Progenitor cell of endocrine pancreas (in vitro differentiated cells): ENCODE results near the gene SYCE1L. TPM values are rescaled to one million over a fixed set of nuclear protein-coding genes. Genes with fewer than 3 reads are reported as not detected.
A peak's percentile ranks its signal among the peaks of the same experiment; 100 is the strongest.
"Not testable (repeated sequence)": the region's sequence is repeated elsewhere in the genome, so short reads cannot be mapped to it uniquely, and the experiment has no call there.

Experiments used
- DNase-seq: peaks from one replicate; pipeline ENCODE4 v3.0.0; 2021; ENCODE audit warnings: low spot score; ENCODE audit not compliant: unreplicated experiment
- H3K27ac Mint-ChIP-seq: 2 replicates; pipeline ENCODE4 v1.8.0; 2021; ENCODE audit warnings: mild to moderate bottlenecking, moderate library complexity, mixed read lengths
- H3K27me3 Mint-ChIP-seq: 2 replicates; pipeline ENCODE4 v1.8.0; 2021; ENCODE audit warnings: mixed read lengths
- H3K36me3 Mint-ChIP-seq: 2 replicates; pipeline ENCODE4 v1.8.0; 2022; ENCODE audit warnings: mixed read lengths; ENCODE audit not compliant: insufficient read depth
- H3K4me1 Mint-ChIP-seq: 2 replicates; pipeline ENCODE4 v1.8.0; 2021; ENCODE audit warnings: low read depth, mixed read lengths
- H3K4me3 Mint-ChIP-seq: 2 replicates; pipeline ENCODE4 v1.8.0; 2021; ENCODE audit warnings: low read depth, mild to moderate bottlenecking, moderate library complexity, mixed read lengths
- H3K9me3 Mint-ChIP-seq: 2 replicates; pipeline ENCODE4 v1.8.0; 2021; ENCODE audit warnings: low read depth, mixed read lengths
- total RNA-seq: library from RNA; stranded (reverse); gene quantifications from 2 replicates; pipeline ENCODE4 v1.2.1, GENCODE V29; 2021
- TF ChIP-seq, protein P1 (sequence below): fragments of 200-600 bp; sonication (generic); IDR thresholded peaks from one replicate; pipeline ENCODE4 v1.5.0; 2021; ENCODE audit warnings: antibody characterized with exemption, mild to moderate bottlenecking; ENCODE audit not compliant: unreplicated experiment

SYCE1L gene
- total RNA-seq, 1 donor from 2014 or later = 25.6 TPM

DNA sequence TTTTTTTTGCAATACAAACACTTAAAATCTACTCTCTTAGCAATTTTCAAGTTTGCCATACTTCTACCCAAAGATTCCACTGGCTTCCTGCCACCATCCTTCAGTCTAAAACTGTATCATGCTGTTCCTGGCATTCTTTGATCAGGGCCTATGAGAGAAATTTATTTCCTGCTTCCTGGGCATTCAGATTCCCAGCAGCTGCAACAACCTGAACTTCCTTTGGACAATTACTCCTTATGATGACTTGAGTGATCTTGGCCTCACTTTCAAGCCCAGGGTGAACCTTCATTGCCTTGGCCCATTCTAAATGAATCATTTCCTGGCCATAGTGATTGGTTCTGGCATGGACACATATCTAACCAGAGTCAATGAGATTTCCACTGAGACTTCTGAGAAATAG lies 26.3 kb upstream of the SYCE1L start:
- H3K27ac Mint-ChIP-seq = no peak overlapping the region
- H3K4me1 Mint-ChIP-seq = peaks cover 2% of the 10 kb centered on the region
- TF ChIP-seq, protein P1, sequence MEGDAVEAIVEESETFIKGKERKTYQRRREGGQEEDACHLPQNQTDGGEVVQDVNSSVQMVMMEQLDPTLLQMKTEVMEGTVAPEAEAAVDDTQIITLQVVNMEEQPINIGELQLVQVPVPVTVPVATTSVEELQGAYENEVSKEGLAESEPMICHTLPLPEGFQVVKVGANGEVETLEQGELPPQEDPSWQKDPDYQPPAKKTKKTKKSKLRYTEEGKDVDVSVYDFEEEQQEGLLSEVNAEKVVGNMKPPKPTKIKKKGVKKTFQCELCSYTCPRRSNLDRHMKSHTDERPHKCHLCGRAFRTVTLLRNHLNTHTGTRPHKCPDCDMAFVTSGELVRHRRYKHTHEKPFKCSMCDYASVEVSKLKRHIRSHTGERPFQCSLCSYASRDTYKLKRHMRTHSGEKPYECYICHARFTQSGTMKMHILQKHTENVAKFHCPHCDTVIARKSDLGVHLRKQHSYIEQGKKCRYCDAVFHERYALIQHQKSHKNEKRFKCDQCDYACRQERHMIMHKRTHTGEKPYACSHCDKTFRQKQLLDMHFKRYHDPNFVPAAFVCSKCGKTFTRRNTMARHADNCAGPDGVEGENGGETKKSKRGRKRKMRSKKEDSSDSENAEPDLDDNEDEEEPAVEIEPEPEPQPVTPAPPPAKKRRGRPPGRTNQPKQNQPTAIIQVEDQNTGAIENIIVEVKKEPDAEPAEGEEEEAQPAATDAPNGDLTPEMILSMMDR = no peak
- H3K27me3 Mint-ChIP-seq = peaks cover 9% of the 10 kb centered on the region
- H3K4me3 Mint-ChIP-seq = no peak overlapping the region
- no peak for DNase-seq
- no peaks in the 10 kb centered on the region for H3K36me3 Mint-ChIP-seq
- no peaks in the 10 kb centered on the region for H3K9me3 Mint-ChIP-seq

DNA sequence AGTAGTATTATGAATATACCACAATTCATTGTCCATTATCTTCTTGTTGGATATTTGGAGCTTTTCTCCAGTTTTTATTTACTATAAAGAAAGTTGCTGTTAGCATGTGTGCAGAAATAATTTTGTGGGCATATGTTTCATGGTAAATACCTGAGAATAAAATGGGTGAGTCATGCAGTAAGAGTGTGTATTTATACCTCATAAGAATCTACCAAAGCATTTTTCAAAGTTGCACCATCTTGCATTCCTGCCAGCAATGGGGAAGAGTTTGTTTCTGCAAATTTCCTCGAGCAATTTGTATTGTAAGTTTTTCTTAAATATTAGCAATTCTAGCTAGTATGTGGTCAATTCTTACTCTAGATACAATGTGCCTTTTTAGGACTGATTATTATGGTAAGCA lies 16.1 kb upstream of the SYCE1L start:
- no peaks in the 10 kb centered on the region for H3K9me3 Mint-ChIP-seq
- no peaks in the 10 kb centered on the region for H3K36me3 Mint-ChIP-seq
- H3K27me3 Mint-ChIP-seq = no peaks in the 10 kb centered on the region
- no peaks in the 10 kb centered on the region for H3K4me1 Mint-ChIP-seq
- no peak overlapping the region for H3K4me3 Mint-ChIP-seq
- H3K27ac Mint-ChIP-seq = no peak overlapping the region
- DNase-seq = no peak
- TF ChIP-seq, protein P1 = no peak

DNA sequence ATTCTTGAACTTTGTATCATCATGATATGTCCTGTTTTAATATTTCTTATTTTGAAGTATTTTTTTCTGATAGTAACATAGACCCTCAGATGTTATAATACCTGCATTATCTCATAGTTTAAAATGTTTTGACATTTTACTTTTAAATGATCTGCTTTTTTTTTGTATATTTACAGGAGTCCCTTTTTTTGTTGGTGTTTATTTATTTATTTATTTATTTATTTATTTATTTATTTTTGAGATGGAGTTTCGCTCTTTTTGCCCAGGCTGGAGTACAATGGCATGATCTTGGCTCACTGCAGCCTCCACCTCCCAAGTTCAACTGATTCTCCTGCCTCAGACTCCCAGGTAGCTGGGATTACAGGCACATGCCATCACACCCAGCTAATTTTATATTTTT lies 12.9 kb upstream of the SYCE1L start:
- not testable (repeated sequence) for H3K27me3 Mint-ChIP-seq, H3K9me3 Mint-ChIP-seq, H3K4me1 Mint-ChIP-seq, H3K27ac Mint-ChIP-seq, H3K4me3 Mint-ChIP-seq, DNase-seq, H3K36me3 Mint-ChIP-seq

DNA sequence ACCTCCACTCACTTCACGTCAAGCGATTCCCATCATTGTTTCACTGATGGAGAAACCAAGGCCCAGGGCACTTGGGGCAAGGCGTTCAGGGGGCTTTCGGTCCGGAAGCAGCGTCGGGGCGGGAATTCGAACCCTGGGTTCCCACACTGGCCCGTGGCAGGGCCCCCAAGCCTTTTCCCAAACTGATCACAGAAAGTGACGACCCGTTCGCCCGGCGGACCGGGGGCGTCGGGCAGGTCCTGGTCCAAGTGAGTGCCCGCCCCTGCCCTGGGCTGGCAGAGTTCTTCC lies 9.1 kb upstream of the SYCE1L start:
- DNase-seq = no peak
- Mint-ChIP-seq H3K4me3 (peak overlapping the region; percentile 96), H3K4me1 (peaks cover 23% of the 10 kb centered on the region), H3K27ac (peak overlapping the region; percentile 98), H3K27me3 (no peaks in the 10 kb centered on the region), H3K9me3 (no peaks in the 10 kb centered on the region), H3K36me3 (peaks cover 14% of the 10 kb centered on the region)
- TF ChIP-seq, protein P1 = no peak

DNA sequence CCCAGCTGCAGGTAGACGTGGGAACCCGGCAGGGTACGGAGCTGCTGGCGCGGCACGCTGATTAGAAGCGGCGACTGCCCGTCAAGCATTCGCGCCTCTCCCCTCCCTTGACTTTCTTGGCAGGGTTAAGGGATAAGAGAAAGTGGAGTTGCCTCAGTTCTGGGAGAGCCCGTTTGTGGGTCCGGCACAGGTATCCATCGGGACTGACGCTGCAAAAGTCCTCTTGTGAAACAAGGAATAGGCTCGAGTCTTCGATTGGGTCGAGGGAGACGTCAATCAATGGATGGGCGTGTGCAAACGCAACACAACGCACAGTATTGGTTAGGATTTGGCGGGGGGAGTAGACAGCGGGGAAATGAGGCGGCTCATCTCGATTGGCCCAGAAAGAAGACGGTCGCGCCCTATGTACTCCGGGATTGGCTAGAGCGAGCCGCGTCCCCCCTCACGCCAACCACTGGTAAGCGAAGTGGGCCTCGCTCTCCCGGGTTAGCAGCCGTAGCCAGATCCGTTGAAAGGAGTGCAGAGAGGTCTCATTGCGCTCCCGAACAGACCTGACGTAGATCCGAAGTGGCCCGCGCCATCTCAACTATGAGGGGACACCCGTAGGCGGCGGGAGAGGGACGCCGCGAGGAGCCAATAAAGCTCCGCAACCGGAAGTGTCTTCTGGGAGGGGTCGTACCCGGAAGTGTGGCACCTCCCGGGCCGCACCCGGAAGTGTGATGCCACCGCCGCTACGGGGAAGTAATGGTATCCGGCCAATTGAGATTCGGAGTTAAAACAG lies 8.5 kb upstream of the SYCE1L start, which contains the start of gene MON1B:
Gene MON1B, plus strand, starts transcription at position 713 of the 781 bp plus-strand sequence. CDS start 296 bp downstream, outside the sequence.
- H3K9me3 Mint-ChIP-seq = no peaks in the 10 kb centered on the region
- peak within 1 kb of the TSS; percentile 96 for H3K4me3 Mint-ChIP-seq
- H3K27ac Mint-ChIP-seq = peak within 1 kb of the TSS; percentile 98
- peaks cover 16% of the 10 kb centered on the region for H3K36me3 Mint-ChIP-seq
- DNase-seq = peak; percentile 87
- H3K27me3 Mint-ChIP-seq = no peaks in the 10 kb centered on the region
- TF ChIP-seq, protein P1 = peak; percentile 22
- H3K4me1 Mint-ChIP-seq = peaks cover 23% of the 10 kb centered on the region
